Fibroblast of peridontal ligament (primary cell): ENCODE measurements around the gene NMT1.
A peak's percentile ranks its signal among the peaks of the same experiment; 100 is the strongest.
"Not testable (repeated sequence)": the region's sequence is repeated elsewhere in the genome, so short reads cannot be mapped to it uniquely, and the experiment has no call there.

ENCODE experiments used
- DNase-seq: peaks from one replicate; pipeline ENCODE4 v3.0.0-alpha.2; 2010; ENCODE audit errors: extremely low read depth

NMT1 gene

GRCh38 chr17:45119964-45120363 is 58.8 kb downstream of the NMT1 start:
- DNase-seq = peak; percentile 57

- no peak for DNase-seq
These were observed 59.4 kb downstream of the NMT1 start for GRCh38 chr17:45120558-45120957.

GRCh38 chr17:45121055-45121454 is 59.9 kb downstream of the NMT1 start:
- DNase-seq = no peak

GRCh38 chr17:45123076-45123770 is 62.1 kb downstream of the NMT1 start:
- DNase-seq = no peak

GRCh38 chr17:45123930-45124796 is 63.0 kb downstream of the NMT1 start:
- DNase-seq = peak; percentile 73

GRCh38 chr17:45124797-45125122 is 63.6 kb downstream of the NMT1 start:
- not testable (repeated sequence) for DNase-seq

- DNase-seq = no peak
These were observed 64.4 kb downstream of the NMT1 start for GRCh38 chr17:45125509-45125908.

- DNase-seq = no peak
These were observed 66.1 kb downstream of the NMT1 start for GRCh38 chr17:45127207-45127547.

- no peak for DNase-seq
These were observed 66.6 kb downstream of the NMT1 start for GRCh38 chr17:45127548-45128300.

- DNase-seq = no peak
These were observed 67.2 kb downstream of the NMT1 start for GRCh38 chr17:45128331-45128730.

GRCh38 chr17:45128989-45129388 is 67.9 kb downstream of the NMT1 start:
- DNase-seq = no peak

GRCh38 chr17:45129426-45129939 is 68.4 kb downstream of the NMT1 start:
- DNase-seq = no peak

- no peak for DNase-seq
These were observed 69.0 kb downstream of the NMT1 start for GRCh38 chr17:45129940-45130680.

- DNase-seq = no peak
These were observed 69.8 kb downstream of the NMT1 start for GRCh38 chr17:45130681-45131615.

GRCh38 chr17:45131616-45132319 is 70.7 kb downstream of the NMT1 start:
- DNase-seq = no peak

- DNase-seq = no peak
These were observed 71.1 kb downstream of the NMT1 start, which contains the start of gene PLCD3 for GRCh38 chr17:45132320-45132571. TSS of gene PLCD3 (minus strand) at chr17:45132515. CDS start at chr17:45132410, 105 bp downstream.

- DNase-seq = peak; percentile 65
These were observed 71.7 kb downstream of the NMT1 start for GRCh38 chr17:45132572-45133463.

GRCh38 chr17:45135192-45135977 is 74.3 kb downstream of the NMT1 start, which contains the start of gene ACBD4:
TSS of gene ACBD4 (plus strand) at chr17:45135687. CDS start at chr17:45136145, 458 bp downstream.
- DNase-seq = peak; percentile 99
